WTC11 (cell line): ENCODE results near the gene WDR38. TPM values are rescaled to one million over a fixed set of nuclear protein-coding genes. Genes with fewer than 3 reads are reported as not detected.

Experiments used
- ATAC-seq: fragments of 200-7000 bp; cut with Tn5 transposase; 2 replicates; pipeline ENCODE4 v1.10.0; 2021; ENCODE audit warnings: mild to moderate bottlenecking, moderate library complexity
- CTCF ChIA-PET: fragments of 300-600 bp; sonication (Branson Sonifier 250); formaldehyde crosslinking; loops from one replicate; lab custom pipeline; 2021; ENCODE audit warnings: antibody characterized with exemption; lab: Charles Lee
- POLR2A ChIA-PET: fragments of 350-600 bp; sonication (Branson Sonifier 250); formaldehyde crosslinking; loops from one replicate; lab custom pipeline; 2021; ENCODE audit warnings: antibody characterized with exemption; lab: Charles Lee
- DNase-seq: peaks from one replicate; pipeline ENCODE4 v3.0.0; 2021; ENCODE audit warnings: low spot score
- H3K27ac Mint-ChIP-seq: 2 replicates; pipeline ENCODE4 v1.8.0; 2021; ENCODE audit warnings: mixed read lengths
- H3K27me3 Mint-ChIP-seq: 2 replicates; pipeline ENCODE4 v1.8.0; 2021; ENCODE audit warnings: low read depth, mild to moderate bottlenecking, moderate library complexity, mixed read lengths
- H3K36me3 Mint-ChIP-seq: 2 replicates; pipeline ENCODE4 v1.8.0; 2021; ENCODE audit warnings: mixed read lengths
- H3K4me1 Mint-ChIP-seq: 2 replicates; pipeline ENCODE4 v1.8.0; 2022; ENCODE audit warnings: mixed read lengths
- H3K4me3 Mint-ChIP-seq: 2 replicates; pipeline ENCODE4 v1.8.0; 2021; ENCODE audit warnings: mild to moderate bottlenecking, moderate library complexity, mixed read lengths
- H3K9me3 Mint-ChIP-seq: 2 replicates; pipeline ENCODE4 v1.8.0; 2021; ENCODE audit warnings: mixed read lengths
- ATF1 ChIP-seq: sonication (generic); formaldehyde crosslinking; IDR thresholded peaks from 2 replicates; pipeline ENCODE4 v1.8.1; 2023; ENCODE audit warnings: mild to moderate bottlenecking, moderate library complexity, missing genetic modification reagents
- ATF6 ChIP-seq: sonication (generic); formaldehyde crosslinking; IDR thresholded peaks from 2 replicates; pipeline ENCODE4 v1.8.1; 2023; ENCODE audit warnings: mild to moderate bottlenecking, missing genetic modification reagents
- CBFB ChIP-seq: sonication (generic); formaldehyde crosslinking; IDR thresholded peaks from 2 replicates; pipeline ENCODE4 v1.8.1; 2022; ENCODE audit warnings: mild to moderate bottlenecking, low read depth, missing genetic modification reagents
- E2F4 ChIP-seq: sonication (generic); formaldehyde crosslinking; IDR thresholded peaks from 2 replicates; pipeline ENCODE4 v1.8.1; 2022; ENCODE audit warnings: low read depth, mild to moderate bottlenecking, moderate library complexity, missing genetic modification reagents, borderline replicate concordance
- E2F5 ChIP-seq: sonication (generic); formaldehyde crosslinking; IDR thresholded peaks from 2 replicates; pipeline ENCODE4 v1.8.1; 2022; ENCODE audit warnings: mild to moderate bottlenecking, moderate library complexity, missing genetic modification reagents
- ESRRA ChIP-seq: sonication (generic); formaldehyde crosslinking; IDR thresholded peaks from 2 replicates; pipeline ENCODE4 v1.8.1; 2022; ENCODE audit warnings: mild to moderate bottlenecking, missing genetic modification reagents, borderline replicate concordance
- ETV6 ChIP-seq: sonication (generic); formaldehyde crosslinking; IDR thresholded peaks from 2 replicates; pipeline ENCODE4 v1.8.1; 2022; ENCODE audit warnings: mild to moderate bottlenecking, missing genetic modification reagents
- FOXP4 ChIP-seq: sonication (generic); formaldehyde crosslinking; IDR thresholded peaks from 2 replicates; pipeline ENCODE4 v1.8.0; 2022; ENCODE audit warnings: mild to moderate bottlenecking, missing genetic modification reagents
- GABPB1 ChIP-seq: sonication (generic); formaldehyde crosslinking; IDR thresholded peaks from 2 replicates; pipeline ENCODE4 v1.8.1; 2023; ENCODE audit warnings: mild to moderate bottlenecking, missing genetic modification reagents
- JAZF1 ChIP-seq: fragments of 250-450 bp; sonication (Bioruptor Pico); IDR thresholded peaks from 2 replicates; pipeline ENCODE4 v1.9.0; 2021; ENCODE audit warnings: moderate library complexity, mild to moderate bottlenecking, inconsistent platforms
- JUN ChIP-seq: sonication (generic); formaldehyde crosslinking; IDR thresholded peaks from 2 replicates; pipeline ENCODE4 v1.8.0; 2023; ENCODE audit warnings: mild to moderate bottlenecking, missing genetic modification reagents
- MLX ChIP-seq: sonication (generic); formaldehyde crosslinking; IDR thresholded peaks from 2 replicates; pipeline ENCODE4 v1.8.1; 2023; ENCODE audit warnings: mild to moderate bottlenecking, missing genetic modification reagents, moderate library complexity
- MXD4 ChIP-seq: fragments of 250-450 bp; sonication (Bioruptor Pico); IDR thresholded peaks from 2 replicates; pipeline ENCODE4 v1.8.0; 2021; ENCODE audit warnings: mild to moderate bottlenecking, moderate library complexity, borderline replicate concordance
- TCF7 ChIP-seq: sonication (generic); formaldehyde crosslinking; IDR thresholded peaks from 2 replicates; pipeline ENCODE4 v1.8.0; 2022; ENCODE audit warnings: mild to moderate bottlenecking, low read depth, missing genetic modification reagents, moderate library complexity
- TP53 ChIP-seq: sonication (generic); formaldehyde crosslinking; IDR thresholded peaks from 2 replicates; pipeline ENCODE4 v1.8.1; 2023; ENCODE audit warnings: mild to moderate bottlenecking, missing genetic modification reagents
- USF2 ChIP-seq: sonication (generic); formaldehyde crosslinking; IDR thresholded peaks from 2 replicates; pipeline ENCODE4 v1.8.1; 2023; ENCODE audit warnings: mild to moderate bottlenecking, missing genetic modification reagents, moderate library complexity
- ZNF121 ChIP-seq: sonication (generic); formaldehyde crosslinking; IDR thresholded peaks from 2 replicates; pipeline ENCODE4 v1.8.0; 2023; ENCODE audit warnings: missing genetic modification reagents
- ZNF219 ChIP-seq: sonication (generic); formaldehyde crosslinking; IDR thresholded peaks from 2 replicates; pipeline ENCODE4 v1.8.0; 2023; ENCODE audit warnings: missing genetic modification reagents, mild to moderate bottlenecking, borderline replicate concordance
- ZNF396 ChIP-seq: fragments of 250-450 bp; sonication (Bioruptor Pico); IDR thresholded peaks from 2 replicates; pipeline ENCODE4 v1.8.0; 2021; ENCODE audit warnings: mild to moderate bottlenecking, moderate library complexity, borderline replicate concordance
- ZNF671 ChIP-seq: fragments of 250-450 bp; sonication (Bioruptor Pico); IDR thresholded peaks from 2 replicates; pipeline ENCODE4 v1.8.0; 2021; ENCODE audit warnings: mild to moderate bottlenecking
- total RNA-seq: library from RNA; stranded (reverse); gene quantifications from 3 replicates; pipeline ENCODE4 v1.2.3, GENCODE V29; 2021
- TF ChIP-seq, protein P1 (sequence below): sonication (generic); formaldehyde crosslinking; IDR thresholded peaks from 2 replicates; pipeline ENCODE4 v1.8.1; 2022; ENCODE audit warnings: missing genetic modification reagents, borderline replicate concordance
- TF ChIP-seq, protein P2 (sequence below): sonication (generic); formaldehyde crosslinking; conservative IDR thresholded peaks from 2 replicates; pipeline ENCODE4 v1.8.1; 2023; ENCODE audit warnings: mild to moderate bottlenecking, low read depth, missing genetic modification reagents, moderate library complexity

WDR38 gene
- total RNA-seq, 1 experiment from 2014 or later, result not detected

GRCh38 chr9:124887832-124888231 is 34.6 kb downstream of the WDR38 start:
- no peaks in the 10 kb centered on the region for H3K9me3 Mint-ChIP-seq
- no peak for DNase-seq
- peaks cover 6% of the 10 kb centered on the region for H3K36me3 Mint-ChIP-seq
- H3K4me3 Mint-ChIP-seq, result no peak overlapping the region
- POLR2A ChIA-PET, result no interaction called here
- no peak for ATAC-seq
- H3K27ac Mint-ChIP-seq, result no peak overlapping the region
- CTCF ChIA-PET, result interaction anchor here (0.7 to 2.0 kb wide), 2 partner anchors 35 to 46 kb away, joined by 3 to 7 read pairs; partner anchors contain the start of gene WDR38
- TF ChIP-seq TCF7 (CRISPR knock-in tag), result no peak
- no peak for TF ChIP-seq ZNF396 (CRISPR knock-in tag)
- TF ChIP-seq ZNF219 (CRISPR knock-in tag), result no peak
- TF ChIP-seq, protein P1, sequence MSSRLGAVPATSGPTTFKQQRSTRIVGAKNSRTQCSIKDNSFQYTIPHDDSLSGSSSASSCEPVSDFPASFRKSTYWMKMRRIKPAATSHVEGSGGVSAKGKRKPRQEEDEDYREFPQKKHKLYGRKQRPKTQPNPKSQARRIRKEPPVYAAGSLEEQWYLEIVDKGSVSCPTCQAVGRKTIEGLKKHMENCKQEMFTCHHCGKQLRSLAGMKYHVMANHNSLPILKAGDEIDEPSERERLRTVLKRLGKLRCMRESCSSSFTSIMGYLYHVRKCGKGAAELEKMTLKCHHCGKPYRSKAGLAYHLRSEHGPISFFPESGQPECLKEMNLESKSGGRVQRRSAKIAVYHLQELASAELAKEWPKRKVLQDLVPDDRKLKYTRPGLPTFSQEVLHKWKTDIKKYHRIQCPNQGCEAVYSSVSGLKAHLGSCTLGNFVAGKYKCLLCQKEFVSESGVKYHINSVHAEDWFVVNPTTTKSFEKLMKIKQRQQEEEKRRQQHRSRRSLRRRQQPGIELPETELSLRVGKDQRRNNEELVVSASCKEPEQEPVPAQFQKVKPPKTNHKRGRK (CRISPR knock-in tag), result no peak
- TF ChIP-seq ESRRA, result no peak
- TF ChIP-seq GABPB1 (CRISPR knock-in tag), result no peak
- TF ChIP-seq ATF6, result no peak
- TF ChIP-seq ETV6, result no peak
- TF ChIP-seq, protein P2, sequence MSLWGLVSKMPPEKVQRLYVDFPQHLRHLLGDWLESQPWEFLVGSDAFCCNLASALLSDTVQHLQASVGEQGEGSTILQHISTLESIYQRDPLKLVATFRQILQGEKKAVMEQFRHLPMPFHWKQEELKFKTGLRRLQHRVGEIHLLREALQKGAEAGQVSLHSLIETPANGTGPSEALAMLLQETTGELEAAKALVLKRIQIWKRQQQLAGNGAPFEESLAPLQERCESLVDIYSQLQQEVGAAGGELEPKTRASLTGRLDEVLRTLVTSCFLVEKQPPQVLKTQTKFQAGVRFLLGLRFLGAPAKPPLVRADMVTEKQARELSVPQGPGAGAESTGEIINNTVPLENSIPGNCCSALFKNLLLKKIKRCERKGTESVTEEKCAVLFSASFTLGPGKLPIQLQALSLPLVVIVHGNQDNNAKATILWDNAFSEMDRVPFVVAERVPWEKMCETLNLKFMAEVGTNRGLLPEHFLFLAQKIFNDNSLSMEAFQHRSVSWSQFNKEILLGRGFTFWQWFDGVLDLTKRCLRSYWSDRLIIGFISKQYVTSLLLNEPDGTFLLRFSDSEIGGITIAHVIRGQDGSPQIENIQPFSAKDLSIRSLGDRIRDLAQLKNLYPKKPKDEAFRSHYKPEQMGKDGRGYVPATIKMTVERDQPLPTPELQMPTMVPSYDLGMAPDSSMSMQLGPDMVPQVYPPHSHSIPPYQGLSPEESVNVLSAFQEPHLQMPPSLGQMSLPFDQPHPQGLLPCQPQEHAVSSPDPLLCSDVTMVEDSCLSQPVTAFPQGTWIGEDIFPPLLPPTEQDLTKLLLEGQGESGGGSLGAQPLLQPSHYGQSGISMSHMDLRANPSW (CRISPR knock-in tag), result no peak
- no peak for TF ChIP-seq JUN (CRISPR knock-in tag)
- H3K4me1 Mint-ChIP-seq, result peaks cover 6% of the 10 kb centered on the region
- no peaks in the 10 kb centered on the region for H3K27me3 Mint-ChIP-seq

DNA sequence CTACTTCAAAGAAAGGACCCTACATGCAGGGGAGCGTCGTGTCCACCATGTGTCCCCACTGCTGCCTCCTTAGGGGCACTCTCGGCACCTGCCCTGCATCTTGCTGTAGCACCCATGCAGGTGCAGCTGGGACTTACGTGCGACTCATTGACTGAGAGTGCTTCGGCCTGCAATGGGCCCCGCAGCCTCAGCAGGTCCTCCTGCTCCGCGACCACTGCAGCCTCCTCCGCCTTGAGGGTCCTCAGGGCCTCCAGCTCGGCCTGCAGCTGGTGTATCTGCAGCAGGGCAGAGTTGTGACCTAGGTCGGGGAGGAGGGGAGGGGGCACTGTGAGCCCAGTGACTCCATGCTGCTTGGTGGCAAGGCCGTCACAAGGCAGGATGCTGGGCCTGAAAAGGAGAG is 35.7 kb downstream of the WDR38 start:
- H3K4me3 Mint-ChIP-seq, result no peak overlapping the region
- no peak overlapping the region for H3K27ac Mint-ChIP-seq
- no peaks in the 10 kb centered on the region for H3K27me3 Mint-ChIP-seq
- CTCF ChIA-PET, result interaction anchor here (1.0 kb wide), 1 partner anchor 18 kb away, joined by 3 read pairs; no protein-coding TSS in a partner anchor
- ATAC-seq (no peak), DNase-seq (no peak)
- peaks cover 6% of the 10 kb centered on the region for H3K4me1 Mint-ChIP-seq
- POLR2A ChIA-PET, result no interaction called here
- H3K9me3 Mint-ChIP-seq, result no peaks in the 10 kb centered on the region
- peaks cover 6% of the 10 kb centered on the region for H3K36me3 Mint-ChIP-seq
- TF ChIP-seq ZNF121 (CRISPR knock-in tag) (no peak), TCF7 (CRISPR knock-in tag) (no peak), ATF1 (CRISPR knock-in tag) (no peak), ZNF671 (no peak), JAZF1 (CRISPR knock-in tag) (no peak), CBFB (CRISPR knock-in tag) (no peak), JUN (CRISPR knock-in tag) (no peak), TP53 (CRISPR knock-in tag) (no peak), E2F5 (CRISPR knock-in tag) (no peak), FOXP4 (CRISPR knock-in tag) (no peak), USF2 (CRISPR knock-in tag) (no peak), MXD4 (CRISPR knock-in tag) (no peak), E2F4 (CRISPR knock-in tag) (no peak), MLX (CRISPR knock-in tag) (no peak)
